AG04449 (cell line): ENCODE data around the gene NALCN.
A peak's percentile ranks its signal among the peaks of the same experiment; 100 is the strongest.

Experiments
- CTCF ChIA-PET: fragments of 350-600 bp; formaldehyde crosslinking; extraction: SDS; loops from one replicate; lab custom pipeline; 2021; ENCODE audit warnings: antibody characterized with exemption; lab: Yijun Ruan, JAX
- POLR2A ChIA-PET: fragments of 400-600, 350-600 bp; formaldehyde crosslinking; extraction: SDS; loops from one replicate; lab custom pipeline; 2020; ENCODE audit warnings: antibody characterized with exemption, inconsistent platforms; lab: Yijun Ruan, JAX
- DNase-seq: peaks from one replicate; pipeline ENCODE4 v3.0.0-alpha.2; 2010; ENCODE audit warnings: low read depth, low spot score
- H3K4me3 ChIP-seq: 2 replicates; pipeline ENCODE4 v1.5.1; 2011; ENCODE audit warnings: low read depth, mild to moderate bottlenecking, control low read depth, low read length
- TF ChIP-seq, protein P1 (sequence below): IDR thresholded peaks from one replicate; pipeline ENCODE4 v1.5.1; 2011; ENCODE audit warnings: mild to moderate bottlenecking, moderate library complexity, low read length, control low read depth, inconsistent platforms; ENCODE audit not compliant: insufficient read depth; ENCODE audit errors: missing control alignments

NALCN gene

GRCh38 chr13:101090287-101090686, 326.0 kb downstream of the NALCN start:
- TF ChIP-seq, protein P1, sequence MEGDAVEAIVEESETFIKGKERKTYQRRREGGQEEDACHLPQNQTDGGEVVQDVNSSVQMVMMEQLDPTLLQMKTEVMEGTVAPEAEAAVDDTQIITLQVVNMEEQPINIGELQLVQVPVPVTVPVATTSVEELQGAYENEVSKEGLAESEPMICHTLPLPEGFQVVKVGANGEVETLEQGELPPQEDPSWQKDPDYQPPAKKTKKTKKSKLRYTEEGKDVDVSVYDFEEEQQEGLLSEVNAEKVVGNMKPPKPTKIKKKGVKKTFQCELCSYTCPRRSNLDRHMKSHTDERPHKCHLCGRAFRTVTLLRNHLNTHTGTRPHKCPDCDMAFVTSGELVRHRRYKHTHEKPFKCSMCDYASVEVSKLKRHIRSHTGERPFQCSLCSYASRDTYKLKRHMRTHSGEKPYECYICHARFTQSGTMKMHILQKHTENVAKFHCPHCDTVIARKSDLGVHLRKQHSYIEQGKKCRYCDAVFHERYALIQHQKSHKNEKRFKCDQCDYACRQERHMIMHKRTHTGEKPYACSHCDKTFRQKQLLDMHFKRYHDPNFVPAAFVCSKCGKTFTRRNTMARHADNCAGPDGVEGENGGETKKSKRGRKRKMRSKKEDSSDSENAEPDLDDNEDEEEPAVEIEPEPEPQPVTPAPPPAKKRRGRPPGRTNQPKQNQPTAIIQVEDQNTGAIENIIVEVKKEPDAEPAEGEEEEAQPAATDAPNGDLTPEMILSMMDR: no peak
- CTCF ChIA-PET: interaction anchor here (1.0 to 3.6 kb wide), 3 partner anchors 11 to 368 kb away, joined by 3 to 17 read pairs (median 3); no protein-coding TSS in a partner anchor
- no peak for DNase-seq
- H3K4me3 ChIP-seq: no peak overlapping the region
- POLR2A ChIA-PET: no interaction called here

DNA sequence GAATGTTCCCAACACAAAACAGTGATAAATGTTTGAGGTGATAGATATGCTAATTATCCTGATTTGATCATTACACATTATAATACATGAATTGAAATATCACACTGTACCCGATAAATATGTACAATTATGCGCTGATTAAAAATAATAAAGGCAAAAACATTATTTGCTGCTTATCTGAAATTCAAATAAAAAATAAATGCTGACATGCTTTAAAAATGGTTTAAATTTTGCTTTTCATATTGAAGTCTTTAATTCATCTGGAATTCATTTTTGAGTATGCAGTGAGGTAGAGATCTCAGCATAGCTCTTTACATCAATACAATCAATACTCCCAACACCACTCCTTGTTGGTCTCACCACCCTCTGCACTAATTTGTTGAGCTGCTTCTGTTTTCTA, 330.8 kb downstream of the NALCN start:
- POLR2A ChIA-PET: no interaction called here
- CTCF ChIA-PET: interaction anchor here (1.0 kb wide), 1 partner anchor 364 kb away, joined by 3 read pairs; no protein-coding TSS in a partner anchor
- TF ChIP-seq, protein P1: no peak
- no peak for DNase-seq
- no peak overlapping the region for H3K4me3 ChIP-seq

GRCh38 chr13:101082441-101082840, 333.9 kb downstream of the NALCN start:
- TF ChIP-seq, protein P1: no peak
- ChIA-PET POLR2A (no interaction called here), CTCF (no interaction called here)
- DNase-seq: no peak
- H3K4me3 ChIP-seq: no peak overlapping the region

- POLR2A ChIA-PET: no interaction called here
- DNase-seq: no peak
- TF ChIP-seq, protein P1: no peak
- CTCF ChIA-PET: no interaction called here
- no peak overlapping the region for H3K4me3 ChIP-seq
Measured at GRCh38 chr13:101080616-101081015, 335.7 kb downstream of the NALCN start.

DNA sequence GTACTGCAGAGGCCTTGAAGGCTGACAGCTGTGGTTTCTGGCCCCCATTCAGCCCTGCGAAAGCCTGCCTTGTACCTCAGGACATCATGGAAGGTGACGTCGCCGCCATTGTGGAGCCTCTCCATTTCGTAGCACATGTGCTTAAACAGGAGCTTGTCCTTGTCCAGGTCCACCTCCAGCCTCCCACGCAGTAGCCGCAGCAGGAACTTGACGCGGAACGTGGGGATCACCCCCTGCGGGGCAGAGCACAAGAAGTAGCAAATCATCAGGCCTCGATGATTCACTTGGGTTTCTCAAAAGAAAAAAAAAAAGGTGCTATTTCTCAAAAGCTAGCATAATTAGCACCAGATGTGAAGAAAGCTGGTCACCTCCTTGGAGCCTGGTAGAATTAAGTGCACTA, 351.0 kb downstream of the NALCN start:
- TF ChIP-seq, protein P1: no peak
- H3K4me3 ChIP-seq: no peak overlapping the region
- CTCF ChIA-PET: interaction anchor here (1.0 kb wide), 1 partner anchor 25 kb away, joined by 3 read pairs; no protein-coding TSS in a partner anchor
- peak; percentile 7 for DNase-seq
- POLR2A ChIA-PET: interaction anchor here (0.7 to 1.1 kb wide), 2 partner anchors 34 to 432 kb away, joined by 3 to 4 read pairs; no protein-coding TSS in a partner anchor

DNA sequence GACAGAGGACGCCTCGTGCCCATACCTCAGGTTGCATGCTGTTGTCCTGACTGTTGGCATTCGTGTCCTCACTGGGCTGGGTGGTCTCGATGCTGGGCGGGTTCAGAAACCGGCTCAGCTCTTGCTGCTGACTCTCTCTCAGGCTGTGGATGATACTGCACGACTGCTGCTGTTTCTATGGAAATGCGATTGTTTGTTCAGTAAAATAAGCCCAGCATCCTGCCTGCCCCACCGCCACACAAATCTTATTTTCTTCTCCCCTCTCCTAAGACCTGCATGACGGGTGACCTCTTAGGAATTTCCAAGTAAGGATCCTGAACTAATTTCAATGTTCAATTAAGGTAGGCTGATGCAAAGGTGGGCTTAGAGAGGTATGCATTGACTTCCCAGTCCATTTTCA, 356.5 kb downstream of the NALCN start:
- ChIA-PET POLR2A (no interaction called here), CTCF (no interaction called here)
- DNase-seq: no peak
- TF ChIP-seq, protein P1: no peak
- no peak overlapping the region for H3K4me3 ChIP-seq
